ENCODE measurements around the gene RPRD1B.

GRCh38 chr20:38007526-38007925 is 26.0 kb upstream of the RPRD1B start:
- TF ChIP-seq CTCF (IDR thresholded peaks at IDR 0.05; ENCODE audit: low read length) (no peak), EZH2 (IDR thresholded peaks at IDR 0.05; ENCODE audit: borderline replicate concordance, low read length) (no peak)

All from OCI-LY1 (cell line).